Vagina (tissue), 2 donors: ENCODE measurements around the gene GRM8. TPM values are rescaled to one million over a fixed set of nuclear protein-coding genes. Genes with fewer than 3 reads are reported as not detected.

Source experiments
- DNase-seq, 2 donors: peaks; one replicate each; pipeline ENCODE4 v3.0.0-alpha.2; 2017; ENCODE audit errors: extremely low spot score in 2 of 2
- H3K27ac ChIP-seq: fragments of 200-600 bp; sonication (generic); one replicate; pipeline ENCODE4 v1.5.1; 2019
- H3K27me3 ChIP-seq: fragments of 200-600 bp; sonication (generic); one replicate; pipeline ENCODE4 v1.5.1; 2019
- H3K36me3 ChIP-seq, 2 donors: fragments of 200-600 bp; sonication (generic); one replicate each; pipeline ENCODE4 v1.5.1; 2017 to 2019
- H3K4me1 ChIP-seq: fragments of 200-600 bp; sonication (generic); one replicate; pipeline ENCODE4 v1.5.1; 2019
- H3K4me3 ChIP-seq, 2 donors: fragments of 200-600 bp; sonication (generic); 1 replicate in 1 of 2; 2 replicates in 1 of 2; pipeline ENCODE4 v1.5.1; 2016 to 2019
- H3K9me3 ChIP-seq: fragments of 200-600 bp; sonication (generic); one replicate; pipeline ENCODE4 v1.5.1; 2019
- POLR2A ChIP-seq, 2 donors: fragments of 450-650 bp; IDR thresholded peaks; one replicate each; pipeline ENCODE4 v1.6.1; 2017; ENCODE audit warnings: antibody characterized with exemption in 2 of 2, mild to moderate bottlenecking in 2 of 2, moderate library complexity in 2 of 2
- POLR2AphosphoS5 ChIP-seq, 2 donors: sonication (generic); formaldehyde crosslinking; IDR thresholded peaks; one replicate each; pipeline ENCODE4 v1.9.0; 2017; ENCODE audit warnings: antibody characterized with exemption in 2 of 2, mild to moderate bottlenecking in 2 of 2, low read depth in 1 of 2; ENCODE audit not compliant: insufficient read depth in 1 of 2
- intact Hi-C: fragments of 100-400 bp; cut with DNase I; formaldehyde crosslinking; loops from one replicate; pipeline ENCODE4 v1.15.1; 2023
- total RNA-seq: library from RNA; depleted of rRNA; stranded (reverse); fragments of >200 nt; gene quantifications from one replicate; pipeline ENCODE4 v1.2.3, GENCODE V29; 2016
- TF ChIP-seq, protein P1 (sequence below), 3 experiments: fragments of 450-650 bp in 2 of 3; fragments of 200-600 bp in 1 of 3; sonication (generic) in 1 of 3; IDR thresholded peaks; one replicate each; pipeline ENCODE4 v1.5.1; 2017 to 2019; ENCODE audit warnings: antibody characterized with exemption in 3 of 3, mild to moderate bottlenecking in 2 of 3, moderate library complexity in 2 of 3

Gene GRM8
- total RNA-seq, 1 donor from 2014 or later = not detected

DNA sequence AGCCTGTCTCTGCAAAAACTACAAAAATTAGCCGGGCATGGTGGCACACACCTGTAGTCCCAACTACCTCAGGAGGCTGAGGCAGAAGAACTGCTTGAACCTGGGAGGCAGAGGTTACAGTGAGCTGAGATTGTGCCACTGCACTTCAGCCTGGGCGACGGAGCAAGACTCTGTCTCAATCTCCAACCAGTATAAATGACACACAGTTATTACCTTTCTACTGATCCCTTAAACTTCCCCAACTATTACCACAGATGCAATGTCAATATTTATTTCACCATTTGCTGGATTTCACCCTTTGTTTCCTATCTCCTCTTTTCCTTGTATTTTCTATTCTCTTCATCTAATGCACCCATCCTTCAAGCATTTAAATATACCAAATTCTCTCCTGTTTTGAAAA lies 431.8 kb downstream of the GRM8 start:
- H3K4me1 ChIP-seq = no peaks in the 10 kb centered on the region
- TF ChIP-seq, protein P1, sequence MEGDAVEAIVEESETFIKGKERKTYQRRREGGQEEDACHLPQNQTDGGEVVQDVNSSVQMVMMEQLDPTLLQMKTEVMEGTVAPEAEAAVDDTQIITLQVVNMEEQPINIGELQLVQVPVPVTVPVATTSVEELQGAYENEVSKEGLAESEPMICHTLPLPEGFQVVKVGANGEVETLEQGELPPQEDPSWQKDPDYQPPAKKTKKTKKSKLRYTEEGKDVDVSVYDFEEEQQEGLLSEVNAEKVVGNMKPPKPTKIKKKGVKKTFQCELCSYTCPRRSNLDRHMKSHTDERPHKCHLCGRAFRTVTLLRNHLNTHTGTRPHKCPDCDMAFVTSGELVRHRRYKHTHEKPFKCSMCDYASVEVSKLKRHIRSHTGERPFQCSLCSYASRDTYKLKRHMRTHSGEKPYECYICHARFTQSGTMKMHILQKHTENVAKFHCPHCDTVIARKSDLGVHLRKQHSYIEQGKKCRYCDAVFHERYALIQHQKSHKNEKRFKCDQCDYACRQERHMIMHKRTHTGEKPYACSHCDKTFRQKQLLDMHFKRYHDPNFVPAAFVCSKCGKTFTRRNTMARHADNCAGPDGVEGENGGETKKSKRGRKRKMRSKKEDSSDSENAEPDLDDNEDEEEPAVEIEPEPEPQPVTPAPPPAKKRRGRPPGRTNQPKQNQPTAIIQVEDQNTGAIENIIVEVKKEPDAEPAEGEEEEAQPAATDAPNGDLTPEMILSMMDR (IDR thresholded peaks at IDR 0.05) = no peak
- no peak for TF ChIP-seq POLR2AphosphoS5 (IDR thresholded peaks at IDR 0.05; ENCODE audit: insufficient read depth in 1 of 2, low read depth in 1 of 2)
- TF ChIP-seq POLR2A (IDR thresholded peaks at IDR 0.05) = no peak
- H3K27ac ChIP-seq = no peak overlapping the region
- H3K36me3 ChIP-seq = no peaks in the 10 kb centered on the region
- H3K9me3 ChIP-seq = no peaks in the 10 kb centered on the region
- no peak for DNase-seq
- no peak overlapping the region for H3K4me3 ChIP-seq
- no peaks in the 10 kb centered on the region for H3K27me3 ChIP-seq
- intact Hi-C loops = no loop called here

DNA sequence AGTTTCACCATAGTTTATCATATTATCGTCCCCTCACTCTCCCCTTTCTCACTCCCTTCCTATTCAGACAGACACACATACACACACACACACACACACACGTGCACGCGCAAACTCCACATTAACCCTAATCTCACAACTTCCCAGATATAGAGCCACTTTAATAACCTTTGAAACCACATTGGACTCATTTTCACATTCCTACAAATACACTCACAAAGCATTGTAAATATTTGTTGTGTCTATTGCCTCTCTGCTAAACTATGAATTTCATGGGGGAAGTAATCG lies 433.6 kb downstream of the GRM8 start:
- DNase-seq = no peak
- H3K27me3 ChIP-seq = no peaks in the 10 kb centered on the region
- intact Hi-C loops = no loop called here
- H3K36me3 ChIP-seq = no peaks in the 10 kb centered on the region
- H3K27ac ChIP-seq = no peak overlapping the region
- TF ChIP-seq POLR2A (IDR thresholded peaks at IDR 0.05) (no peak), POLR2AphosphoS5 (IDR thresholded peaks at IDR 0.05; ENCODE audit: insufficient read depth in 1 of 2, low read depth in 1 of 2) (no peak)
- TF ChIP-seq, protein P1 (IDR thresholded peaks at IDR 0.05) = no peak
- H3K4me3 ChIP-seq = no peak overlapping the region
- no peaks in the 10 kb centered on the region for H3K9me3 ChIP-seq
- H3K4me1 ChIP-seq = no peaks in the 10 kb centered on the region

DNA sequence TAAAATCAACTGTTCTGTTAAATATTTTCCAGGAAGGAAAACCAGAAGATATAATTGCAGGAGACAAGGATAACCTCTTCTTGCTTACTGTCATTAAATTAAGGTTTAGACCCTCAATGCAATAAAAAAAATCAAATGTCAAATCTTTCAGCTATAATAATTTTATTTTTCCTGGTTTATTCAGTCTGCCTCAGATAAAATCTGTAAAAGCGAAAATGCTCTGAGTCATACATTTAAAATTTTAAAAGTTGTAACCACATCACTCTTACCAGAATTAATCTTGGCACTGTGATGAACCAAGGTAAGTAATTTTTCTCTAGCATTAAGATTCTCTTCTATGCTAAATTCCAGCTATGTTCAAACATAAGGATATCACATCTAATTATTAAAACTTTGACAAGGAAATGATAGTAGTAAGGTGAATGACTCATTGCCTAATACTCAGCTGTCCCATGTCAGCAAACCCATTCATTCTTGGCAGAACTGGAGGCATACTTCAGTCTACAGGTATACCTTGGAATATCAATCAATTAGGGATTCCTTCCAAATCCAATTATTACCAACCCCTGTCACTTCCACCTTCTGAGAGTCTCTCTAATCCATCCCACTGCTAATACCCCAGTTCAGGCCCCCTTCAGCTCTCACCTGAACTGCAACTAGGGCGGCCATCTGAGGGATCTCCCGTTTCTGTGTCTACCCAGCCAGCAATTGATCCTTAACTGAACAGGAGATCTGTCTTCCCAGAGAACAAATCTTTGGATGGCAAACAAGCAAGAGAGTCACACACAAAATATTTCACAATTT lies 434.1 kb downstream of the GRM8 start:
- H3K27ac ChIP-seq = no peak overlapping the region
- DNase-seq = no peak
- no peaks in the 10 kb centered on the region for H3K36me3 ChIP-seq
- TF ChIP-seq POLR2A (IDR thresholded peaks at IDR 0.05) (no peak), POLR2AphosphoS5 (IDR thresholded peaks at IDR 0.05; ENCODE audit: insufficient read depth in 1 of 2, low read depth in 1 of 2) (no peak)
- TF ChIP-seq, protein P1 (IDR thresholded peaks at IDR 0.05) = no peak
- H3K4me3 ChIP-seq = no peak overlapping the region
- H3K9me3 ChIP-seq = no peaks in the 10 kb centered on the region
- intact Hi-C loops = no loop called here
- H3K27me3 ChIP-seq = no peaks in the 10 kb centered on the region
- no peaks in the 10 kb centered on the region for H3K4me1 ChIP-seq

DNA sequence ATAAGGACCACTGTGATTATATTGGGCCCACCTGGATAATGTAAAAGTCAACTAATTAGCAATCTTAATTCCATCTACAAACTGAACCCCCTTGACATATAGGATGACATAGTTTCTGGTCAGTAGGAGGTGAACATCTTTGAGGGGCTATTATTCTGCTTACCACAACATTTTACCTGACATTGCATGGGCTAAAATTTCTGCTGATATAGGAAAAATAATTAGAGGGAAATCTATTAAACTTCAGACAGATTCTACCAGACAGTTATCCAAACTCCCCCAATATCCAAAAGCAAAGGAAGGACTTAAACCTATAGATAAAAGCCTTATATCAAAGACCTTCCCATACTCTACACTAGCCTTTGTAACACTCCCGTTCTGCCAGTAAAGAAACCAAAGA lies 443.6 kb downstream of the GRM8 start:
- no peak for DNase-seq
- intact Hi-C loops = loop anchor here (5.0 kb wide), 1 partner anchor 443 kb away; the partner anchor contains the start of gene GRM8
- Histone ChIP-seq H3K4me1 (no peaks in the 10 kb centered on the region), H3K36me3 (no peaks in the 10 kb centered on the region), H3K27ac (no peak overlapping the region), H3K9me3 (no peaks in the 10 kb centered on the region), H3K4me3 (no peak overlapping the region), H3K27me3 (no peaks in the 10 kb centered on the region)
- TF ChIP-seq POLR2A (IDR thresholded peaks at IDR 0.05) (no peak), POLR2AphosphoS5 (IDR thresholded peaks at IDR 0.05; ENCODE audit: insufficient read depth in 1 of 2, low read depth in 1 of 2) (no peak)
- TF ChIP-seq, protein P1 (IDR thresholded peaks at IDR 0.05) = no peak

DNA sequence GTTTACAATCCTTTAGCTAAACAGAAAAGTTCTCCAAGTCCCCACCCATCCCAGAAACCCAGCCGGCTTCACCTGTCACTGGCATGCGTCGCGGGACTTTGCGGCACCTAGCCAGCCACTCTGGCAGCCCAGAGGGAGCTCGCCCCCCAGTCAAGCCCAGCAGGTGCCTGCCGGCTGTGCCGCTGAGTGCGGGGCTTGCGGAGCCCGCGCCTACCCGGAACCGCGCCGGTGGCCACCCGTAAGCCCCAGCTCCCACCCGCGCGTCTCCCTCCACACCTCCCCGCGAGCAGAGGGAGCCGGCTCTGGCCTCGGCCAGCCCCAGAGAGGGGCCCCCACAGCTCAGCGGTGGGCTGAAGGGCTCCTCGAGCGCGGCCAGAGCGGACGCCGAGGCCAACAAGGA lies 446.1 kb downstream of the GRM8 start:
- intact Hi-C loops = loop anchor here (5.0 kb wide), 1 partner anchor 446 kb away; the partner anchor contains the start of gene GRM8
- H3K36me3 ChIP-seq = no peaks in the 10 kb centered on the region
- no peak for TF ChIP-seq POLR2AphosphoS5 (IDR thresholded peaks at IDR 0.05; ENCODE audit: insufficient read depth in 1 of 2, low read depth in 1 of 2)
- TF ChIP-seq, protein P1 (IDR thresholded peaks at IDR 0.05) = no peak

More for the DNA sequence above, 446.1 kb downstream of the GRM8 start:
- Histone ChIP-seq H3K4me3 (no peak overlapping the region), H3K27me3 (no peaks in the 10 kb centered on the region), H3K4me1 (no peaks in the 10 kb centered on the region), H3K27ac (no peak overlapping the region), H3K9me3 (no peaks in the 10 kb centered on the region)
- DNase-seq = no peak
